EL (cell line): Measurements from ENCODE around the gene EPSTI1.

Experiments used
- DNase-seq: peaks from one replicate; pipeline ENCODE4 v3.0.0-alpha.2; 2016

Gene EPSTI1

GRCh38 chr13:42836930-42837690, 154.9 kb downstream of the EPSTI1 start:
- DNase-seq: peak; percentile 42
